Sigmoid colon (tissue), 4 donors: ENCODE measurements around the gene LRRC74A.

Experiments used
- CTCF ChIP-seq, 4 experiments: fragments of 450-650 bp in 3 of 4; fragments of 200-600 bp in 1 of 4; IDR thresholded peaks; one replicate each; pipeline ENCODE4 v1.5.1; 2016 to 2019; ENCODE audit warnings: antibody characterized with exemption in 4 of 4, mild to moderate bottlenecking in 3 of 4, moderate library complexity in 2 of 4
- EP300 ChIP-seq, 4 donors: sonication (generic); formaldehyde crosslinking; IDR thresholded peaks; one replicate each; pipeline ENCODE4 v1.6.1; 2017; ENCODE audit warnings: antibody characterized with exemption in 4 of 4
- POLR2A ChIP-seq, 2 donors: fragments of 450-650 bp; IDR thresholded peaks; one replicate each; pipeline ENCODE4 v1.6.1; 2016; ENCODE audit warnings: antibody characterized with exemption in 2 of 2, mild to moderate bottlenecking in 2 of 2, moderate library complexity in 2 of 2
- POLR2AphosphoS5 ChIP-seq, 4 donors: sonication (generic); formaldehyde crosslinking; IDR thresholded peaks; one replicate each; pipeline ENCODE4 v1.6.1; 2017; ENCODE audit warnings: antibody characterized with exemption in 4 of 4

GRCh38 chr14:76917158-76917596, 91.0 kb downstream of the LRRC74A start:
- peak; percentile 49 to 86 (median 64) for TF ChIP-seq CTCF (IDR thresholded peaks at IDR 0.05)
- no peak for TF ChIP-seq POLR2A (IDR thresholded peaks at IDR 0.05)
- TF ChIP-seq POLR2AphosphoS5 (IDR thresholded peaks at IDR 0.05) = no peak
- no peak for TF ChIP-seq EP300 (IDR thresholded peaks at IDR 0.05)
